ENCODE data around the gene CFAP221. TPM values are rescaled to one million over a fixed set of nuclear protein-coding genes. Genes with fewer than 3 reads are reported as not detected.

The CFAP221 gene
- total RNA-seq, 1 experiment from 2014 or later: 0.20 TPM

DNA sequence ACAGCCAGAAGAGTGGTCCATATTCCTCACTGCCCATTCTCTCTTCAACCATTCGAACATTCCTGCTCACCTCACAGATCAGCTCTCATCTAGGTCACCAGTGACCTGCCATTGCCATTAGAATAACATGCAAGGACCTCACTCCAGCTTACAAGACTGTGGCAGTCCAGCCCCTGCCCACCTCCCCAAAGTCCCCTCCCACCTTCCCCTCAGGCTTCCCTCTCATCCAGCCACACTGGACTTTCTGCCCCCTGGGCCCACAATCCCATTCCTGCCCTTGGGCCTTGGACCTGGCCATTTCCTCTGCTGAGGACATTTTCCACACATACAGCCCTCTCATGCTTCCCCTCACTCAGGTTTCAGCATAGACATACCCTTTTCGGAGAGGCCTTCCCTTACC, 129.5 kb downstream of the CFAP221 start:
- H3K4me1 ChIP-seq (ENCODE audit: insufficient read depth, low read length): peaks cover 8% of the 10 kb centered on the region; the same call in 1 of the 2 replicates
- DNase-seq: no peak
- TF ChIP-seq, protein P1, sequence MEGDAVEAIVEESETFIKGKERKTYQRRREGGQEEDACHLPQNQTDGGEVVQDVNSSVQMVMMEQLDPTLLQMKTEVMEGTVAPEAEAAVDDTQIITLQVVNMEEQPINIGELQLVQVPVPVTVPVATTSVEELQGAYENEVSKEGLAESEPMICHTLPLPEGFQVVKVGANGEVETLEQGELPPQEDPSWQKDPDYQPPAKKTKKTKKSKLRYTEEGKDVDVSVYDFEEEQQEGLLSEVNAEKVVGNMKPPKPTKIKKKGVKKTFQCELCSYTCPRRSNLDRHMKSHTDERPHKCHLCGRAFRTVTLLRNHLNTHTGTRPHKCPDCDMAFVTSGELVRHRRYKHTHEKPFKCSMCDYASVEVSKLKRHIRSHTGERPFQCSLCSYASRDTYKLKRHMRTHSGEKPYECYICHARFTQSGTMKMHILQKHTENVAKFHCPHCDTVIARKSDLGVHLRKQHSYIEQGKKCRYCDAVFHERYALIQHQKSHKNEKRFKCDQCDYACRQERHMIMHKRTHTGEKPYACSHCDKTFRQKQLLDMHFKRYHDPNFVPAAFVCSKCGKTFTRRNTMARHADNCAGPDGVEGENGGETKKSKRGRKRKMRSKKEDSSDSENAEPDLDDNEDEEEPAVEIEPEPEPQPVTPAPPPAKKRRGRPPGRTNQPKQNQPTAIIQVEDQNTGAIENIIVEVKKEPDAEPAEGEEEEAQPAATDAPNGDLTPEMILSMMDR (conservative IDR thresholded peaks at IDR 0.05): no peak
- H3K23me2 ChIP-seq (ENCODE audit: insufficient read length, low read depth, low read length, poor library complexity, severe bottlenecking): no peaks in the 10 kb centered on the region
- H3K9me3 ChIP-seq (ENCODE audit: control insufficient read depth, low read depth, low read length): no peaks in the 10 kb centered on the region
- H2AK5ac ChIP-seq (ENCODE audit: insufficient read length, low read length): no peak overlapping the region
- H3K4ac ChIP-seq (ENCODE audit: low read depth, low read length): no peak overlapping the region
- H4K91ac ChIP-seq (ENCODE audit: insufficient read length, low read depth, low read length): no peak overlapping the region
- no peak overlapping the region for H2BK20ac ChIP-seq (ENCODE audit: low read depth, low read length, poor library complexity, severe bottlenecking)
- H3K9ac ChIP-seq (ENCODE audit: extremely low read depth, insufficient read length, low read length): no peak overlapping the region
- no peak overlapping the region for H3T11ph ChIP-seq (ENCODE audit: low read length)
- no peaks in the 10 kb centered on the region for H3K79me2 ChIP-seq (ENCODE audit: insufficient read depth, low read length)
- WGBS (ENCODE audit: extremely low coverage, insufficient read length, low lambda C conversion rate): no CpG with 5 or more reads among the region's 2 CpGs
- no peak overlapping the region for H2BK12ac ChIP-seq (ENCODE audit: insufficient read length, low read depth, low read length)
- no peak overlapping the region for H2BK5ac ChIP-seq (ENCODE audit: insufficient read length, low read length)
- H3K18ac ChIP-seq (ENCODE audit: insufficient read length, low read depth, low read length): no peak overlapping the region
- H2AFZ ChIP-seq (ENCODE audit: low read length): no peak overlapping the region
- no peaks in the 10 kb centered on the region for H4K20me1 ChIP-seq (ENCODE audit: control insufficient read depth, insufficient read depth, insufficient read length)
- no peaks in the 10 kb centered on the region for H3K79me1 ChIP-seq (ENCODE audit: insufficient read depth, low read depth, low read length, poor library complexity, severe bottlenecking)
- H4K5ac ChIP-seq (ENCODE audit: insufficient read length, low read depth, low read length): no peak overlapping the region
- H4K8ac ChIP-seq (replicated peaks; ENCODE audit: insufficient read length, low read depth, low read length): no peak overlapping the region
- no peak overlapping the region for H2BK120ac ChIP-seq (ENCODE audit: low read depth, low read length, poor library complexity, severe bottlenecking)
- Mint-ChIP-seq H3K36me3 (ENCODE audit: insufficient read depth in 1 of 3, low read depth in 3 of 3) (peaks cover 0 to 2% (median 0%) of the 10 kb centered on the region in 3 experiments; a peak in 2 of 7 replicates), H3K4me1 (peaks cover 24 to 28% of the 10 kb centered on the region in 2 experiments), H3K4me3 (no peak overlapping the region), H3K27me3 (ENCODE audit: low read depth) (no peaks in the 10 kb centered on the region), H3K27ac (no peak overlapping the region), H3K9me3 (peaks cover 0 to 3% of the 10 kb centered on the region in 2 experiments; a peak in 1 of 5 replicates)
- H3K27ac ChIP-seq (ENCODE audit: insufficient read length, low read depth, low read length): no peak overlapping the region
- no peak overlapping the region for H3K14ac ChIP-seq (ENCODE audit: insufficient read depth, low read length)
- H3K4me2 ChIP-seq (ENCODE audit: insufficient read depth, insufficient read length, low read length): no peak overlapping the region
- H3K56ac ChIP-seq (ENCODE audit: insufficient read length, low read depth, low read length): no peak overlapping the region
- H2BK15ac ChIP-seq (ENCODE audit: low read depth, low read length): no peak overlapping the region
- H3K27me3 ChIP-seq (ENCODE audit: insufficient read depth, low read length): no peaks in the 10 kb centered on the region
- no peak overlapping the region for H3K23ac ChIP-seq (ENCODE audit: insufficient read length, low read depth, low read length)

Data from H9 (cell line).